HG02610 (cell line): ENCODE results near the gene PCCA.
"Not testable (repeated sequence)": the region's sequence is repeated elsewhere in the genome, so short reads cannot be mapped to it uniquely, and the experiment has no call there.

Source experiments
- ATAC-seq: cut with Tn5 transposase; IDR thresholded peaks from one replicate; pipeline ENCODE4 v1.9.1; 2021; ENCODE audit warnings: mild to moderate bottlenecking, moderate library complexity; ENCODE audit not compliant: unreplicated experiment

The PCCA gene

DNA sequence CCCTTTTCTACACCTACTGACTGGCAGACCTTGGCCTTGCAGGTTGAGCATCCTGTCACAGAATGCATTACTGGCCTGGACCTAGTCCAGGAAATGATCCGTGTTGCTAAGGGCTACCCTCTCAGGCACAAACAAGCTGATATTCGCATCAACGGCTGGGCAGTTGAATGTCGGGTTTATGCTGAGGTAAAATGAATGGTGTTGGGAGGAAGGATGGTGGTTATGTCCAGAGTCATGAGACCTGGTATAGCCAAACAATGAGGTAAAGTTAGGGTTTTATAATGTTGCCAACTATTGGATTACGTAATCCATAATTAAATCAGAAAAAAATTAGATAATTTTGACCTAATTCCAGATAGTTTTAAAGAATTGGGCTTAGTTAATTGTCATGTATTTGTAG, 212.5 kb downstream of the PCCA start:
- ATAC-seq, result no peak

- no peak for ATAC-seq
Measured at GRCh38 chr13:100302391-100302790, 213.5 kb downstream of the PCCA start.

DNA sequence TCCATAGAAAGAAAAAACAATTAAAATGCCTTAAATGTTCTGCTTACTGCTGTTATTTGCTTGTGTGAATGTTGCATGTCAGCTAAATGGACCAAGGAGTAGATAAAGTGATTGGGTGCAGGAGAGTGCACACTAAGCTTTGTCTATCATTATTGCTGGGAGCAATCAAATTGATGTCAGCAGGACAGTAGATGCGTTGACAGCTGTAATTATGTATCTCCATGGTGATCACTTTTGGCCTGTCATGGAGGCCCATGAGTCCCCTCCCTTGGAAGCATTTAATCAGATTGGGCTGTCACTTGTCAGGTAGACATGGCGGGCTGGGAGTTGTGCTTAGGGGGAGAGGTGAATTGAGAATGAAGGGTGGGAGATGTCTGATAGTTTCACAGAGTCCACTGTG, 215.3 kb downstream of the PCCA start:
- ATAC-seq, result no peak

DNA sequence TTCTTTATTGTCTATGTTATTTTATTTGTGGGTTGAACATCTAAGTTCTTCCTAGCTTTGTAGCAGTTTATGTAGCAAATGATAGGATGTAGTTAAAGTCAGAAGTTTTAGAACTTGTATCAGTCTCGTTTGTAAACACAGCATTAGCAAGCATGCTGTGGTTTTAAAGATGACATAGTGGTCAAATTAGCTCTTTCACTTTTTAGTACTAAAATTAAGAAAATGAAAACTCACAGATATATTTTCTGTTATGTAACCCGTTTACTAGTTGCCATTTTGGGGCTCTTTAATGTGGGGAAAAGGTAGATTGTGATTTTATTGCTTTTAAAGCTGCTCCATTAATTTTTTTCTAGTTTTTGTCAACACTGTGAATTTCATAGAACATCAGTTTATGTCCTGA, 216.5 kb downstream of the PCCA start:
- ATAC-seq, result no peak

DNA sequence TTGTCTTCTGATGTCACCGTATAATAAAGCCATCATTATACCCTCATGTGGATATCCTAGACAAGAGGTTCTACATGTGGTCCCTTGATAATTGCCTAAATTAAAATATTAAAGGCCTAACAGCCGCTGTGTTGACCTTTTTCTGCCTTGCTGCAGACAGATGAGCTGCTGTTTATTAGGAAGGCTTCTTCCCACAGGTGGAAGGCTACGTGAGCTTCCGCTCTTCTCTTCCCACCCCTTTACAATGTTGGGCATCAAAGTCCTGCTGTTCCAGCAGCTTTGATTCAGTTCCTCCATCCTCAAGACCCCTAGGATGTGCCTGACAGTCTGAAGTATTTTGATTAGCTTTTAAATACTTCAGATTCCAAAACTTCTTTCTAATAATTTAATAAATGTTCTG, 217.1 kb downstream of the PCCA start:
- no peak for ATAC-seq

DNA sequence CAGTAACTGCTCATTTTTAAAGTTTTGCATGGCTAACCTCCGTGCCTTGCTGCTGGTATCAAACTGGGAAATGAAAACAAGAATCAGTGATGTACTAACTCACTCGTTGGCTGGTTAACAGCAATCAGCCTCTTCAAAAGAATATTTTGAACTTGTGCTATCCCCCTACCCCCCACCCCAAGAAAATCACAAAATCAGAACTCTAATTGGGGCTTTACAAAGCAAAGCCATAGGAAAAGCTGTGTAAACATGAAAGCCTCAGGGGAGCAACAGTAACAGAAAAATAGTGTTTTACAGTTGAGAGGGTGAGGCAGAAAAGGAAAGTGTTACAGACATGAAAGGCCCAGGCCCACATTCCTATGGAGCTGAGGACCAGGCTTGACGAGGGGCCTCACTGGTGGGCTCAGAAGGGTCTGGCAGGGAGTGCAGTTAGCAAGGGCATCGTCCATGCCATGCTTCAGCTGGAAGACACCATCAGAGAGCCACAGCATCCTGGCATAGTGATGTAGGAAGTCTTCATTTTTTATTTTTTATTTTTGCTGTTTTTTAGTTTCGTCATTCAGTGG, 217.6 kb downstream of the PCCA start:
- ATAC-seq, result no peak

DNA sequence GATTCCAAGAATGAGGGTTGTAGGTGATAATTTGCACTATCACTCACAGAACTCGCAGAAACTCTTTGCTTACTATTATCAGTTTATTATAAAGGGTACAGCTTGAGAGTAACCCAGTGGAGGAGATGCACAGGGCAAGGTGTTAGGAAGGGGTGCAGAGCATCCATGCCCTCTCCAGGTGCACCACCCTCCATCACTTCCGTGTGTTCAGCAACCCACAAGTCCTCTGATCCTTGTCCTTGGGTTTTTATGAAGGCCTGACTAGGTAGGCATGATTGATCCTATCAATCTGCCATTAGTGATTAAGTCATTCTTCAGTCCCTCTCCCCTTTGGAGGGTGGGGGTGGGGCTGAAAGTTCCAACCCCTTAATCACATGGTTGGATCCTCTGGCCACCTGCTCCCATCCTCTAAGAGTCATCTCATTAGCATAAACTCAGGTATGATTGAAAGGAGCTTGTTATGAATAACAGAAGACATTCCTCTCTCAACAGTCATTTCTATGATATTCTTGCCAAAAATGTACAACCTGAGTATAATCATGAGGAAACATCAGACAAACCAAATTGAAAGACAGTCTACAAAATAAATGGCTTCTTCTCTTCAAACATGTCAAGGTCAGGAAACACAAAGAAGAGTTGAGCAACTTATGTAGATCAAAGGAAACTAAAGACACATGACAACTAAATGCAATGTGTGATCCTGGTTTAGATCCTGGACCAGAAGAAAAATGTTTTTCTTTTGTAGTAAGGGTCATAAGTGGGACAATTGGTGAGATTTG, 225.4 kb downstream of the PCCA start:
- no peak for ATAC-seq

- peak; percentile 84 for ATAC-seq
Measured at GRCh38 chr13:100315522-100315921, 226.6 kb downstream of the PCCA start.

DNA sequence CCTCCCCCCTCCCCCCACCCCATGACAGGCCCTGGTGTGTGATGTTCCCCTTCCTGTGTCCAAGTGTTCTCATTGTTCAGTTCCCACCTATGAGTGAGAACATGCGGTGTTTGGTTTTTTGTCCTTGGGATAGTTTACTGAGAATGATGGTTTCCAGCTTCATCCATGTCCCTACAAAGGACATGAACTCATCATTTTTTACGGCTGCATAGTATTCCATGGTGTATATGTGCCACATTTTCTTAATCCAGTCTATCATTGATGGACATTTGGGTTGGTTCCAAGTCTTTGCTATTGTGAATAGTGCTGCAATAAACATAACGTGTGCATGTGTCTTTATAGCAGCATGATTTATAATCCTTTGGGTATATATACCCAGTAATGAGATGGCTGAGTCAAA, 229.6 kb downstream of the PCCA start:
- not testable (repeated sequence) for ATAC-seq

GRCh38 chr13:100323937-100324336, 235.0 kb downstream of the PCCA start:
- ATAC-seq, result no peak

GRCh38 chr13:100330662-100331061, 241.8 kb downstream of the PCCA start:
- ATAC-seq, result no peak

GRCh38 chr13:100333141-100333540, 244.2 kb downstream of the PCCA start:
- ATAC-seq, result no peak

DNA sequence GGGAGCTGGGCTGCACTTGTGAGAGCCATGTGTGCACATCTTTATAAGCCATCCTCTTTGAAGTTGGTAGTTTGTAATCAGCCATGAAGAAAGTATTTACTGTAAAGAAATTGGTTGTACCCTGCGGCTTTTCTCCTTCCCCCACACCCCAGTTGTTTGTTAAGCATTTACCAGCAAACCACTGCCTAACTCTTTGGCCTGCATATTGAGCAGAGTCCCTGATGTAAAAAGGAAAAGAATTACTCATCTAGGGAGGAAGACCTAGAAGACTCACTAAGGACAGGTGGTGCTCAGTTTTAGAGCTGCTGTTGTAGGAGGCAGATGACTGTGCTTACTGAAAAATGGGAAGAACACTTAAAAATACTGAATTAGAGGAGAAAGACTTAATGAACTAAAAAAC, 245.3 kb downstream of the PCCA start:
- no peak for ATAC-seq

- ATAC-seq, result no peak
Measured at GRCh38 chr13:100336795-100337516, 248.1 kb downstream of the PCCA start.

DNA sequence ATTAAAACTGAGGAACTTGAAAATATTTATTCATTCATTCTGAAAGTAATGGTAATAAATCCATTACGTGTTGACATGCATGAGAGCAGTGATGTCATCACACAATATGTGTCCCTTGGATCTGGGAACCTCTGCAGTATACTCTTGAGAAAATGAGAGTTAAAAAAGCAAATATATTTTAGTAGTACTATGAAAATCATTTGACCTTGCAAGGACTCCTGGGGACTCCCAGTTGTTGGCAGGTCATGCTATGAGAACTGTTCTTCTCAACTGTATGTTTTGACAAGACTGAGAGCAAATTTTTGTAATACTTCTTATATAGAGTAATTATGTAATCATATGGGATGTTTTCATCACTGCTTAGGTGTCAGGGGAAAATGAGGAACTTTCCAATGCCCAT, 249.4 kb downstream of the PCCA start:
- ATAC-seq, result no peak

- ATAC-seq, result no peak
Measured at GRCh38 chr13:100339411-100339940, 250.6 kb downstream of the PCCA start.

GRCh38 chr13:100340865-100341264, 252.0 kb downstream of the PCCA start:
- no peak for ATAC-seq

DNA sequence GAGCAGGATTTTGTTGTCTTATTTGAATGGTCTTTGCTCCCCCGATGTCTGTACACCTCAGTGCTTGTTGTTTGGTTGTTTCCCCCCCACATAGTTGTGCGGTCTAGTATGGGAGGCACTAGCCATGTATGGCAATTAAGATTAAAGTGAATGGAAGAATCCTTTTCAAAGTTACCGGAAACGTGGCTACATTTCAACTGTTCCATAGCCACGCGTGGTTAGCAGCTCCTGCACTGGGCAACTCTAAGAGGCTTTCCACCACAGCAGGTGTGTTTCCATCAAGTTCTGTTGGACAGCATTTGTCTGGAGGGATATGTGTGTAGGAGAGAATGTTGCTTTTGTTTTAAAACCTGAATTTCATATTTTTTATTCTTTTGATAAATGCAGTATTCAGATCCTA, 252.4 kb downstream of the PCCA start:
- ATAC-seq, result no peak

DNA sequence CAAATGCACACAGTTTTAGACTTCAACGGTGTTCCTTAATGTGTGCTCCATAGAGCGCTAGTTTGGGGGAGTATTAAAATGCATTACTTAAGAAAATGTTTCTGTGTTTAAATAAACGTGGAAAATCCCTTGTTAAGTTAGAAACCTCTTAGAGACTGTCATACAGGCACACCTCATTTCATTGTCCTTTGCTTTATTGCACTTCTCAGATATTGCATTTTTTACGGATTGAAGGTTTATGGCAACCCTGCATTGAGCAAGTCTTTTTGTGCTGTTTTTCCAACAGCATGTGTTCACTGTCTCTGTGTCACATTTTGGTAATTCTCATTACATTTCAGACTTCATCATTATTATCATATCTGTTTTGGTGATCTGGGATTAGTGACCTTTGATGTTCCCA, 255.7 kb downstream of the PCCA start:
- ATAC-seq, result no peak

DNA sequence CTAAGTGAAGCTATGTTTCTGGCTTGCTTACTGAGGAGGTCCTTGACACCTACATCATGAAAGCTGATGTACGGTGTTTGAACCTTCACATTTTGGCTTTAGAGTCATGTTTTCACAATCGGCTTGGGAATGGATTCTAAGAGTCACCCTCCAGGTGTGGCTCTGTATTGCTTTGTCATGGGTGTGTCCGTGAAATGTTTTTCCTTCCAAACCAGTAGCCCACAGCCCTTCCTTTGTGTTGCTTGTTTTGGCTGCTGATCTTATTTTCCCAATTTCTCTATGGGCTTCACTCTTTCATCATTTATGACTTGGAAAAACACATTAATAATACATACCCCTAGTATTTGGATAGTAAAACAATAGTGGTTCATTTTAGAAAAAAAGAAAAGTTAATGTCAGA, 259.1 kb downstream of the PCCA start:
- ATAC-seq, result no peak

DNA sequence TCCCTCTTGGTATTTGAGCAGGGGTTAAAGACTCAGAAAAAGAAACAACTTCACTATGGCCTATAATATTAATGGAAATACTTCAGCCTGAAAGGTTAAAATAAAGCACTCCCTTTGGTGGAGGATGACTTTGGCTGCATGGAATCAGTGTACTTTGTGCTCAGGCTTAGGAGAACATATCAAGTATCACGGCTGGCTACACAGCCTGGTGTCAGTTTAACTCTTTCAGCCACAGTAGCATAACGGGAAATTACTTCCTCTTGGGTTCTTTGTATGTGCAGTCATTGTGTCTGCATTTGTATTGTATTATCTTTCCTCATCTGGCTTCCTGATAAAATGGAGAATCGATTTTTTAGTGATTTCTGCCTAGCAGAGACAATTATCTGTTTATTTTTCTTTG, 260.7 kb downstream of the PCCA start:
- ATAC-seq, result no peak

DNA sequence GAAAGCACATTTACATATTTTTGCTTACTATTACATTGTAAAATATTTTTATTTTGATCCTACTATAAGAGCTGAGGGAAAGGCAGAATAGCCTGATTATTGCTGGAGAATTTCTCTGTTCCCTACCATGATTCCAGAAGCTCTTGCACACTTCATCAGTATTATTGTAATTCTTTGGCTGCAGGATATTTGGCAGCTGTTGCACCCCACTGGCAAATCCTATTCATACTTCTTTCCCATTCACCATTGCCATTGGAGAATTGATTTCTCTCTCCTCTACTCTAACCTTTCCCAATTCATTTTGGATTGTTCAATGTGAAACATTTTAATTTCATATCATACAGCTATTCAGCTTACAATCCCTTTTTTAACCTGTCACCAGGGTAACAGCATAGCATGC, 261.7 kb downstream of the PCCA start:
- no peak for ATAC-seq
